Lower lobe of right lung (tissue), 2 donors: ENCODE data around the gene PVR. TPM values are rescaled to one million over a fixed set of nuclear protein-coding genes. Genes with fewer than 3 reads are reported as not detected.

ENCODE experiments used
- ATAC-seq, 2 donors: fragments of 200-7000 bp; cut with Tn5 transposase; one replicate each; pipeline ENCODE4 v1.9.1; 2020 to 2022; ENCODE audit warnings: mild to moderate bottlenecking in 2 of 2, moderate library complexity in 2 of 2
- DNase-seq: peaks from one replicate; pipeline ENCODE4 v3.0.0-alpha.2; 2020
- H3K27ac ChIP-seq: fragments of 200-600 bp; one replicate; pipeline ENCODE4 v1.8.0; 2022
- H3K27me3 ChIP-seq: fragments of 200-600 bp; one replicate; pipeline ENCODE4 v1.8.0; 2022; ENCODE audit warnings: low read depth
- H3K36me3 ChIP-seq: fragments of 200-600 bp; one replicate; pipeline ENCODE4 v1.8.0; 2022; ENCODE audit warnings: mild to moderate bottlenecking
- H3K4me1 ChIP-seq: fragments of 200-600 bp; one replicate; pipeline ENCODE4 v1.8.0; 2022
- H3K4me3 ChIP-seq: fragments of 200-600 bp; one replicate; pipeline ENCODE4 v1.8.0; 2022; ENCODE audit warnings: mild to moderate bottlenecking
- H3K9me3 ChIP-seq: fragments of 200-600 bp; one replicate; pipeline ENCODE4 v1.8.0; 2022
- CTCF ChIP-seq: fragments of 200-600 bp; IDR thresholded peaks from one replicate; pipeline ENCODE4 v1.8.0; 2022; ENCODE audit warnings: antibody characterized with exemption, mild to moderate bottlenecking
- intact Hi-C: fragments of 100-400 bp; cut with DNase I; formaldehyde crosslinking; loops from one replicate; pipeline ENCODE4 v1.11.0; 2022
- microRNA-seq: library from miRNA; unstranded; fragments of <30 nt; microRNA quantifications from one replicate; pipeline ENCODE4 v1.2.0, GENCODE V29; 2020; ENCODE audit warnings: borderline number of aligned reads
- total RNA-seq: library from RNA; stranded (reverse); fragmentation: NEBNext Ultra II Directional; extraction: Animal tissue kit (Norgen Biotek cat#: 25700); gene quantifications from one replicate; pipeline ENCODE4 v1.2.1, GENCODE V29; 2021
- donor health status: DM: no; HTN: yes; CAD: no; lungs with severe emphysema.

The PVR gene
- total RNA-seq, 1 donor from 2014 or later: 35.0 TPM

DNA sequence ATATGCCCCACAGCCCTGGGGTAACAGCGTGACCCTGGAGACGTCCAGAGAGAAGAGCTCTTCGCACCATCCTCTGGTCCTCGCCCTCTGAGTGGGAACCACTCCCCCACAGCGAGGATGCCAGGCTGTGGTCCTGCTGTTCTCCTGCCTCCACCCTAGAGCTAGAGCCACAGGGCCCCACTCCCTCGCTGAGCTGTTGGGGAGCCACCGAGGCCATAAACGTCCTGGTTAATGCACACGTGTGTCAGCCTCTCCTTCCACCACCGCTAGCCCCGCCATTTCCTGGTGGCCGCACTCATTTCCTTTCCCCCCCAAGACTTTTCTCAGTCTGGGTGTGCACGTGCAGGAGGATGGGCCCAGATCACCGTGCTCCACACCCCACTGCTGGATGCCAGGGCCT, 66.8 kb downstream of the PVR start:
- H3K9me3 ChIP-seq: peaks cover 4% of the 10 kb centered on the region
- ATAC-seq (peak in 1 of 2 donors; percentile 42), DNase-seq (no peak)
- H3K27ac ChIP-seq: no peak overlapping the region
- TF ChIP-seq CTCF: no peak
- no peaks in the 10 kb centered on the region for H3K36me3 ChIP-seq
- intact Hi-C loops: no loop called here
- no peaks in the 10 kb centered on the region for H3K4me1 ChIP-seq
- H3K4me3 ChIP-seq: no peak overlapping the region
- H3K27me3 ChIP-seq: no peaks in the 10 kb centered on the region

GRCh38 chr19:44712864-44713515, 69.3 kb downstream of the PVR start:
- intact Hi-C loops: no loop called here
- DNase-seq (no peak), ATAC-seq (peak in 1 of 2 donors; percentile 36)
- Histone ChIP-seq H3K36me3 (no peaks in the 10 kb centered on the region), H3K4me3 (no peak overlapping the region), H3K4me1 (peaks cover 10% of the 10 kb centered on the region), H3K27me3 (no peaks in the 10 kb centered on the region), H3K9me3 (peaks cover 4% of the 10 kb centered on the region), H3K27ac (no peak overlapping the region)
- TF ChIP-seq CTCF: no peak

Small RNA genes lying within 50 kb of the gene (microRNA-seq; reads per million reads assigned to microRNA genes)
- gene MIR4531: not detected

Other genes with a start within 250 kb of the PVR start
- 1.1 TPM for gene ZNF285, start 242.3 kb upstream of the PVR start, total RNA-seq
- gene ZNF229, start 195.4 kb upstream of the PVR start, total RNA-seq: 2.8 TPM
- 8.4 TPM for gene ZNF180, start 143.4 kb upstream of the PVR start, total RNA-seq
- gene CEACAM20, start 114.2 kb upstream of the PVR start, total RNA-seq: 0.30 TPM
- gene IGSF23, start 30.3 kb upstream of the PVR start, total RNA-seq: not detected
- gene CEACAM19, start 27.6 kb downstream of the PVR start, total RNA-seq: 7.7 TPM
- gene CEACAM16, start 55.2 kb downstream of the PVR start, total RNA-seq: not detected
- 41.0 TPM for gene BCL3, start 104.8 kb downstream of the PVR start, total RNA-seq
- 2.3 TPM for gene CBLC, start 134.0 kb downstream of the PVR start, total RNA-seq
- gene BCAM, start 165.2 kb downstream of the PVR start, total RNA-seq: 205 TPM
- 75.1 TPM for gene NECTIN2, start 202.4 kb downstream of the PVR start, total RNA-seq
- 40.8 TPM for gene TOMM40, start 247.3 kb downstream of the PVR start, total RNA-seq